ENCODE measurements around the gene MPZL1.

MPZL1 gene

DNA sequence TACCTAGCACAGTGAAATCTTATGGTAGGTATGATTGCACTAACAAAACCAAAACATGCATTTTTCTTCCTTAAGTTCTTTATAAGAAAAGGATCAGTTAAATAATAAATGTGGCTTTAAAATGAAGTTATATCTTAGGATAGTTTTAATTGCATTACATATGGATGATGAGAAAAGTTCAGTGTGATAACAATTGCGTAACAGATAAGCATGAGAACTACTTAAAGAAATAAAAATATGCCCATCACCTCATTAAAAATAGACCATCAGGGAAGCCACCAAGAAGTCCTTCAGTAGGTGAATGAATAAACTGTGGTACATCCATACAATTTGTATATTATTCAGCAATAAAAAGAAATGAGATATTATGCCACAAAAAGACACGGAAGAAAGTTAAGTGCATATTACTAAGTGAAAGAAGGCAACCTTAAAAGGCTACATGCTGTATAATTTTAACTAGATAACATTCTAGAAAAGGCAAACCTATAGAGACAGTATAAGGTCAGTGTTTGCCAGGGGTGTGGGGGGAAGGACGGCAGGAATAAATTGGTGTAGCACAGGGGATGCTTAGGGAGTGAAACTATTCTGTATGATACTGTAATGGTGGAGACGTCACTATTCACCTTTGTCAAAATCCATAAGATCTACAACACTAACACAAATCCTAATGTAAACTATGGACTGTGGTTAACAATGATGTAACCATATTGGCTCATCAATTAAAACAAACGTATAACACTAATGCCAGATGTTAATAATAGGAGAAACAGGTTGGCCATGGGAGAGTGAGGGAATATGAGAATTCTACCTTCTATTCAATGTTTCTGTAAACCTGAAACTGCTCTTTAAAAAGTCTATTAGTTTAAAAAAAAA is 42.9 kb downstream of the MPZL1 start:
- no peak overlapping the region for H3K9ac ChIP-seq (ENCODE audit: low read length in 2 of 2)
- no peak overlapping the region for H3K4me3 ChIP-seq (ENCODE audit: low read length in 2 of 2)
- peaks cover 7 to 15% of the 10 kb centered on the region in 2 donors for H3K36me3 ChIP-seq (ENCODE audit: control insufficient read depth in 2 of 2, insufficient read depth in 2 of 2, low read length in 2 of 2)
- H3K9me3 ChIP-seq (ENCODE audit: control insufficient read depth in 2 of 2, low read length in 2 of 2): no peaks in the 10 kb centered on the region
- no peak overlapping the region for H3K27ac ChIP-seq (ENCODE audit: low read length)
- H3K4me1 ChIP-seq (ENCODE audit: control insufficient read depth, insufficient read depth, low read length): no peaks in the 10 kb centered on the region
- no peaks in the 10 kb centered on the region for H3K27me3 ChIP-seq (ENCODE audit: control insufficient read depth in 1 of 2, insufficient read depth in 2 of 2, low read length in 2 of 2)

DNA sequence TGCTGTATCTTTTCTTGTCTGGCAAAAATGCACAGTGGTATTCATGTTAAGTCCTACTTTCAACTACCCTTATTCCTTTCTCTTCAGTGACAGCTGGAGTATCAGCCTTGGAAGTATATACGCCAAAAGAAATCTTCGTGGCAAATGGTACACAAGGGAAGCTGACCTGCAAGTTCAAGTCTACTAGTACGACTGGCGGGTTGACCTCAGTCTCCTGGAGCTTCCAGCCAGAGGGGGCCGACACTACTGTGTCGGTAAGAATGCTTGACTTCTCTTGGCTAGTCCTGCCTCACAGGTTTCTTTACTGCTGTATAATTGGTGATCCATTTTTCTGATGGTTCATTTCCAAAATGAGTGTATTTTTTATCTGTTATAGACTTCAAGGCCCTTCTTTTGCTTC is 43.7 kb downstream of the MPZL1 start:
- Histone ChIP-seq H3K4me3 (ENCODE audit: low read length in 2 of 2) (no peak overlapping the region), H3K27me3 (ENCODE audit: control insufficient read depth in 1 of 2, insufficient read depth in 2 of 2, low read length in 2 of 2) (no peaks in the 10 kb centered on the region), H3K4me1 (ENCODE audit: control insufficient read depth, insufficient read depth, low read length) (no peaks in the 10 kb centered on the region), H3K9me3 (ENCODE audit: control insufficient read depth in 2 of 2, low read length in 2 of 2) (no peaks in the 10 kb centered on the region), H3K27ac (ENCODE audit: low read length) (no peak overlapping the region), H3K9ac (ENCODE audit: low read length in 2 of 2) (no peak overlapping the region), H3K36me3 (ENCODE audit: control insufficient read depth in 2 of 2, insufficient read depth in 2 of 2, low read length in 2 of 2) (peaks cover 7 to 21% of the 10 kb centered on the region in 2 donors)

DNA sequence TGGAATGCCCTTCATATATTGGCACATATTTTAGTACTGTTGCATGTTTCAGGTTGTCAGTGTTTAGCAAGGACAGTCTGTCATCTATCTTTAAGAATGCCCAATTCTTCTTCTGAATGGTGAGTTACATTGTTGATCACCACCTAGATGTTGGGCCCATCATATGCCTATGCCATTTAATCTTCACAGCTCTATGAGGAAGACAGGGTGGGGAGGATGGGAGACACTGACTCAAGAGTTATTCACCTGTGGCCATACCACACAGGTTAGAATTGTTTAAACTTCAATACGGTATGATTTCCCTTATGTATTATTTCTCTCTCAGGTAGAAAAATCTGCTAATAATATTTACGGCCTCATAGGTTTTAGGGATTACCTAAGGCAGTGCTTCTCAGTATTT is 44.8 kb downstream of the MPZL1 start:
- Histone ChIP-seq H3K27me3 (ENCODE audit: control insufficient read depth in 1 of 2, insufficient read depth in 2 of 2, low read length in 2 of 2) (no peaks in the 10 kb centered on the region), H3K36me3 (ENCODE audit: control insufficient read depth in 2 of 2, insufficient read depth in 2 of 2, low read length in 2 of 2) (peaks cover 7 to 22% of the 10 kb centered on the region in 2 donors), H3K4me3 (ENCODE audit: low read length in 2 of 2) (no peak overlapping the region), H3K9ac (ENCODE audit: low read length in 2 of 2) (no peak overlapping the region), H3K9me3 (ENCODE audit: control insufficient read depth in 2 of 2, low read length in 2 of 2) (no peaks in the 10 kb centered on the region), H3K27ac (ENCODE audit: low read length) (no peak overlapping the region), H3K4me1 (ENCODE audit: control insufficient read depth, insufficient read depth, low read length) (no peaks in the 10 kb centered on the region)

DNA sequence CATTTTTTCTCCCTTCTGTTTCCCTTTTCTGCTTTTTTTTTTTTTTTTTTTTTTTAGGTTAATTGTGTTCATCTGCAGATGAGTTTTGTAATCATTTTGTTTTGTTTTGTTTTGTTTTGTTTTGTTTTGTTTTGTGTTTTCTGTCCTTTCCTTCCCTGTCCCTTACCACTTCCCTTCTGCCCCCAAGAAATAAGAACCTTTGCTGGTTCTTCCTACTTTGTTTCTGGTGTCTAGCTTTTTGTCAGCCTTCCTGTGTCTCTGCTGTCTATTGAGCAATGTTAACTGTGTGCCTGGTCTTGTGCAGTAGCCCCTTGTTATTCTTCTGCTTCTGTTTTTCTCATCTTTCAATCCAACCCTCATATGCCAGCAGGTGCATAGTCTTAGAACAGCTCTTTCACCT is 46.0 kb downstream of the MPZL1 start:
- H3K36me3 ChIP-seq (ENCODE audit: control insufficient read depth in 2 of 2, insufficient read depth in 2 of 2, low read length in 2 of 2): peaks cover 7 to 30% of the 10 kb centered on the region in 2 donors
- H3K27ac ChIP-seq (ENCODE audit: low read length): no peak overlapping the region
- no peak overlapping the region for H3K4me3 ChIP-seq (ENCODE audit: low read length in 2 of 2)
- H3K4me1 ChIP-seq (ENCODE audit: control insufficient read depth, insufficient read depth, low read length): no peaks in the 10 kb centered on the region
- no peaks in the 10 kb centered on the region for H3K27me3 ChIP-seq (ENCODE audit: control insufficient read depth in 1 of 2, insufficient read depth in 2 of 2, low read length in 2 of 2)
- H3K9me3 ChIP-seq (ENCODE audit: control insufficient read depth in 2 of 2, low read length in 2 of 2): no peaks in the 10 kb centered on the region
- no peak overlapping the region for H3K9ac ChIP-seq (ENCODE audit: low read length in 2 of 2)

DNA sequence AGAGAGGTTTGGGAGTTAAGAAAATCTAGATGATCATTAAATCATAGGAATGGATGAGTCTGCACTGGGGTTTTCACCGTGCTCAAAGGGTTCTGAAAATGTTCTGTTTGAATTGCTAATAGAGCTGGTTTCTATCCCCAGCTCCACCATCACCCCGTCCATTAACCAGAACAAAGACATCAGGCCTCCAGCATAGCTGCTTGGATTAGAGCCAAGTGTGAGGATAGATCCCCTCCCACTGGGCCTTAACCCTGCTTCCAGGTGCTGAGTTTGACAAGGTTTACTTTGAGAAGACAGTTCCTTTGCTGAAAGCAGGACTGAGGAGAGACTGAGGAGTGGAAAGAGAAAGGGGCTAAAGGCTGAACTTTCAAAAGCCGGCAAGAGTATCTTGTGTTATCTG is 48.3 kb downstream of the MPZL1 start:
- Histone ChIP-seq H3K9ac (ENCODE audit: low read length in 2 of 2) (no peak overlapping the region), H3K27ac (ENCODE audit: low read length) (no peak overlapping the region), H3K36me3 (ENCODE audit: control insufficient read depth in 2 of 2, insufficient read depth in 2 of 2, low read length in 2 of 2) (peaks cover 10 to 45% of the 10 kb centered on the region in 2 donors), H3K4me1 (ENCODE audit: control insufficient read depth, insufficient read depth, low read length) (no peaks in the 10 kb centered on the region), H3K27me3 (ENCODE audit: control insufficient read depth in 1 of 2, insufficient read depth in 2 of 2, low read length in 2 of 2) (no peaks in the 10 kb centered on the region), H3K4me3 (ENCODE audit: low read length in 2 of 2) (no peak overlapping the region), H3K9me3 (ENCODE audit: control insufficient read depth in 2 of 2, low read length in 2 of 2) (no peaks in the 10 kb centered on the region)

DNA sequence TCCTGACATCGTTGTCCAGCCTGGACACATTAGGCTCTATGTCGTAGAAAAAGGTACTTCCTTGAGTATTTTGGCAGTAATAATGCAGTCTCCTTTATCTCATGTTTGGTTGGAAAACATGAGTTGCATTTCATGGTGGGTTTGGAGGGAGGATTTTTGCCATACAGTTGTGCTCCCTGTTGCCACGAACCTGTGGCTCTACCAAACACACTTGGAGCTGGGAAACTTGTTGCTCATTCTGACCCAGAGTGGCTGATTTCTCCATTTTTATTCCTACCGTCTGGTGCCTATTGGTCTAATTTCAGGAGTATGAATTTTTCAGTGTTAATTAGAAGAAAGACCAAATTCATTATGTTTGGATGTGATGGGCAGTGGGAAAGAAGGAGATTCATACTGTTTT is 50.7 kb downstream of the MPZL1 start:
- H3K9ac ChIP-seq (ENCODE audit: low read length in 2 of 2): no peak overlapping the region
- no peak overlapping the region for H3K27ac ChIP-seq (ENCODE audit: low read length)
- no peak overlapping the region for H3K4me3 ChIP-seq (ENCODE audit: low read length in 2 of 2)
- H3K9me3 ChIP-seq (ENCODE audit: control insufficient read depth in 2 of 2, low read length in 2 of 2): no peaks in the 10 kb centered on the region
- no peaks in the 10 kb centered on the region for H3K27me3 ChIP-seq (ENCODE audit: control insufficient read depth in 1 of 2, insufficient read depth in 2 of 2, low read length in 2 of 2)
- no peaks in the 10 kb centered on the region for H3K4me1 ChIP-seq (ENCODE audit: control insufficient read depth, insufficient read depth, low read length)
- H3K36me3 ChIP-seq (ENCODE audit: control insufficient read depth in 2 of 2, insufficient read depth in 2 of 2, low read length in 2 of 2): peaks cover 14 to 43% of the 10 kb centered on the region in 2 donors

DNA sequence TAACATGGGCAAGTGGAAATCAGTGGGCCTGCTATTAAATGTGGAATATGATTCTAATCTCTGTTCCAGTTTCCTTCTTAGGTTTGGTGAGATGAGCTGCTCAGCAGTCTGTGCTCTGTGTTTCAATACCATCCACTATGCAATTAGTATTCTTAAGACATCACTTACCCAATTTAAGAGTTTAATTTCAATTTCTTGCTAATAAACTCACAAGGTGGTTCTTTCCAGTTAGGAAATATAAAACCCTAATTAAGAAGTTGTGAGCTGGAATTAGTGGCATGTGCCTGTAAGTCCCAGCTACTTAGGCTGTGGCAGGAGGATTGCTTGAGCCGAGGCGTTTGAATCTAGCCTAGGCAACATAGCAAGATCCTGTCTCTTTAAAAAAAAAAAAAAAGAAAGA is 51.7 kb downstream of the MPZL1 start:
- Histone ChIP-seq H3K36me3 (ENCODE audit: control insufficient read depth in 2 of 2, insufficient read depth in 2 of 2, low read length in 2 of 2) (peaks cover 13 to 39% of the 10 kb centered on the region in 2 donors), H3K9ac (ENCODE audit: low read length in 2 of 2) (no peak overlapping the region), H3K4me3 (ENCODE audit: low read length in 2 of 2) (no peak overlapping the region)

DNA sequence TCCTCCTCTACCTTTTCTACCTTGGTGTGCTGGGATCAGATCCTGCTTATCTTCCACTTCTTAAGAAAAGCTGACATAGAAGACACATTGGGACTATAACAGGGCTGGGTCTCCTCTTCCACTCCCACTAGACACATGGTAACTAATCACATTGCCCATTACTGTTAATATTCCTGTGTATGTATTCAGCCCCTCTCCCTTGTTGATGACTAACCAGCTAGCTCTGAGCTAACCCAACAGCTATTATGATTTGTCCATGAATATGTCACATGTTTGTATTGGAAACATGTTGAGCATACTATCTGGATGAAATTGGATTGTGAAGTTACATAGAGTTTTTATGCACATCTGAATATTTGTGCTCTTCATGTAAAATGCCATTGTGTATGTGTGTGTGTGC is 52.9 kb downstream of the MPZL1 start:
- Histone ChIP-seq H3K4me3 (ENCODE audit: low read length in 2 of 2) (no peak overlapping the region), H3K27me3 (ENCODE audit: control insufficient read depth in 1 of 2, insufficient read depth in 2 of 2, low read length in 2 of 2) (no peaks in the 10 kb centered on the region), H3K9ac (ENCODE audit: low read length in 2 of 2) (no peak overlapping the region), H3K27ac (ENCODE audit: low read length) (no peak overlapping the region), H3K4me1 (ENCODE audit: control insufficient read depth, insufficient read depth, low read length) (no peaks in the 10 kb centered on the region), H3K36me3 (ENCODE audit: control insufficient read depth in 2 of 2, insufficient read depth in 2 of 2, low read length in 2 of 2) (peaks cover 7 to 39% of the 10 kb centered on the region in 2 donors), H3K9me3 (ENCODE audit: control insufficient read depth in 2 of 2, low read length in 2 of 2) (no peaks in the 10 kb centered on the region)

More for the DNA sequence above, 51.7 kb downstream of the MPZL1 start:
- H3K27me3 ChIP-seq (ENCODE audit: control insufficient read depth in 1 of 2, insufficient read depth in 2 of 2, low read length in 2 of 2): no peaks in the 10 kb centered on the region
- no peaks in the 10 kb centered on the region for H3K9me3 ChIP-seq (ENCODE audit: control insufficient read depth in 2 of 2, low read length in 2 of 2)
- H3K4me1 ChIP-seq (ENCODE audit: control insufficient read depth, insufficient read depth, low read length): no peaks in the 10 kb centered on the region
- no peak overlapping the region for H3K27ac ChIP-seq (ENCODE audit: low read length)

DNA sequence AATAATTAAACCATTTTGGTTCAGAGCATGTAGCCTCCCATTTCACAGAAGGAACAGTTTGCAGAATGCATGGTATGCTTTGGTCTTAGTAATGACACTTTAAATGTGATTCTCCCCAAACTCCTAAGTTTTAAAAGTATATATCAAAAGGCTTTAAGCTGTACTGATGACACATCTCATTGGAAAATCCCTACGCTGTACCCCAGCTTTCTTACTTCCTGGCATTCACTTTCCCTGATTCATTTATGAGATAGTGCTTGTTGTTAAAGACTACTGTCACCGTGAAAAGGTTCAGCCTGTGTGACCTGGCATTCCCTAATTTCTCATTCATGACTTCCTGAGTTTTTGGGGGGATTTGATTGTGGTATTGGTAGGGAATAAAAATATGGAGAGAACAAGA is 53.4 kb downstream of the MPZL1 start:
- no peak overlapping the region for H3K9ac ChIP-seq (ENCODE audit: low read length in 2 of 2)
- H3K9me3 ChIP-seq (ENCODE audit: control insufficient read depth in 2 of 2, low read length in 2 of 2): no peaks in the 10 kb centered on the region
- no peak overlapping the region for H3K4me3 ChIP-seq (ENCODE audit: low read length in 2 of 2)
- H3K27ac ChIP-seq (ENCODE audit: low read length): no peak overlapping the region
- H3K27me3 ChIP-seq (ENCODE audit: control insufficient read depth in 1 of 2, insufficient read depth in 2 of 2, low read length in 2 of 2): no peaks in the 10 kb centered on the region
- H3K4me1 ChIP-seq (ENCODE audit: control insufficient read depth, insufficient read depth, low read length): no peaks in the 10 kb centered on the region
- H3K36me3 ChIP-seq (ENCODE audit: control insufficient read depth in 2 of 2, insufficient read depth in 2 of 2, low read length in 2 of 2): peaks cover 7 to 37% of the 10 kb centered on the region in 2 donors

DNA sequence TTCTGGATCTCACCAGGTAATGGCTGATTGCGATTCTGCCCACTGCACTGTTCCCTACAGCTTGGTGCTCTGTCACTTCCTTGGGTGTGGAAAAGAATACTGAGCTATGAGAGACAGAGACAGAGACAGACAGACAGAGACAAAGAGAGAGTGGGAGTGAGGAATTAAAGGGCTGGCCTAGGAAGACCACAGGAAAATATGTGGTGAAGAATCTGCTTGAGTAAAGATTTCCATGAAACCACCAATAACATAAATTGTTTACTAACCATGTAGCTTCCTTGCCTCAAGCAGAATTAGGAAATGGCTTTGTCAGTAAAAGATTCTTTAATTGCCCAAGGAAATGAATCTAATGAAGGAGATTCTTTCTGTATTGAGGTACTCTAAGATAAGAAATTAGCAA is 54.4 kb downstream of the MPZL1 start:
- Histone ChIP-seq H3K27me3 (ENCODE audit: control insufficient read depth in 1 of 2, insufficient read depth in 2 of 2, low read length in 2 of 2) (no peaks in the 10 kb centered on the region), H3K36me3 (ENCODE audit: control insufficient read depth in 2 of 2, insufficient read depth in 2 of 2, low read length in 2 of 2) (peaks cover 7 to 33% of the 10 kb centered on the region in 2 donors), H3K9ac (ENCODE audit: low read length in 2 of 2) (no peak overlapping the region), H3K4me3 (ENCODE audit: low read length in 2 of 2) (no peak overlapping the region), H3K9me3 (ENCODE audit: control insufficient read depth in 2 of 2, low read length in 2 of 2) (no peaks in the 10 kb centered on the region), H3K27ac (ENCODE audit: low read length) (no peak overlapping the region), H3K4me1 (ENCODE audit: control insufficient read depth, insufficient read depth, low read length) (no peaks in the 10 kb centered on the region)

DNA sequence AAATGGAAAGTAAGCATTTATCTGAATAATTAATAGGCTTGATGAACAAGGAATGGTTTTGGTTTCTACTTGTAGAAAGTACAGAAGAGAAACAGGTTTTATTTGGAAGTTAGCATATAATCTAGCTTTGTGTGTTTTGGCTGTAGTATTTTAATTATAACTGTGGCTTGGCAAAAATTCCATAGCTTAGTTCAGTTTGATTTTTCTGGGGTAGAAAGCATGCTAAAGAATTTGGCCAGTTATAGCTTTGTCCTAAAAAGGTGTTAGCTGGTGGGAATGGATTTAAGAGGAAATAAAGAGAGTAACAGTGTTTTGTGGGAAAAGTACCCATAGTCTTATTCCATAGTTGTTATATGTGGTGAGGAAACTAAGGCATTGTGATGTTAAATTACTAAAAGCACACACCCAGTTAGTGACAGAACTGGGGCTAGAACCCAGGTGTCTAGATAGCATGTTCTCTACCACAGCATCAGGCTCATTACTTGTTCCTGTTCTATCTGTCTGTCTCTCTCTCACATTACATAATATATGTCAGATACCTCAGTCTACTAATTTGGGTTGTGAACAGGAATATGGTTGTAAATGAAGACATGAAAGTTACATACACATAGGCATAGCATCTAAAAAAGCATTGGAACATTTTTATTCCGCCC is 55.0 kb downstream of the MPZL1 start:
- no peaks in the 10 kb centered on the region for H3K4me1 ChIP-seq (ENCODE audit: control insufficient read depth, insufficient read depth, low read length)
- H3K9me3 ChIP-seq (ENCODE audit: control insufficient read depth in 2 of 2, low read length in 2 of 2): no peaks in the 10 kb centered on the region
- H3K9ac ChIP-seq (ENCODE audit: low read length in 2 of 2): no peak overlapping the region
- H3K27me3 ChIP-seq (ENCODE audit: control insufficient read depth in 1 of 2, insufficient read depth in 2 of 2, low read length in 2 of 2): no peaks in the 10 kb centered on the region
- peaks cover 7 to 33% of the 10 kb centered on the region in 2 donors for H3K36me3 ChIP-seq (ENCODE audit: control insufficient read depth in 2 of 2, insufficient read depth in 2 of 2, low read length in 2 of 2)
- no peak overlapping the region for H3K27ac ChIP-seq (ENCODE audit: low read length)
- H3K4me3 ChIP-seq (ENCODE audit: low read length in 2 of 2): no peak overlapping the region
